Panc1 (cell line): ENCODE results near the gene SRGAP2C.
"Not testable (repeated sequence)": the region's sequence is repeated elsewhere in the genome, so short reads cannot be mapped to it uniquely, and the experiment has no call there.

Experiments
- POLR2AphosphoS5 ChIP-seq: IDR thresholded peaks from 2 replicates; pipeline ENCODE4 v1.6.1; 2012; ENCODE audit warnings: mild to moderate bottlenecking, low read depth, low read length, moderate library complexity
- SIN3A ChIP-seq: IDR thresholded peaks from 2 replicates; pipeline ENCODE4 v1.6.1; 2012; ENCODE audit warnings: low read depth, mild to moderate bottlenecking, low read length, moderate library complexity, borderline replicate concordance; ENCODE audit not compliant: insufficient read depth
- TF ChIP-seq, protein P1 (sequence below): fragments of 450-650 bp; IDR thresholded peaks from 2 replicates; pipeline ENCODE4 v1.5.1; 2017; ENCODE audit warnings: mild to moderate bottlenecking
- TF ChIP-seq, protein P2 (sequence below), 2 experiments: IDR thresholded peaks; 2 replicates each; pipeline ENCODE4 v1.6.1; 2011 to 2012; ENCODE audit warnings: low read depth in 2 of 2, control low read depth in 1 of 2, low read length in 1 of 2, mild to moderate bottlenecking in 1 of 2, moderate library complexity in 1 of 2; ENCODE audit not compliant: insufficient read depth in 1 of 2

- TF ChIP-seq, protein P1, sequence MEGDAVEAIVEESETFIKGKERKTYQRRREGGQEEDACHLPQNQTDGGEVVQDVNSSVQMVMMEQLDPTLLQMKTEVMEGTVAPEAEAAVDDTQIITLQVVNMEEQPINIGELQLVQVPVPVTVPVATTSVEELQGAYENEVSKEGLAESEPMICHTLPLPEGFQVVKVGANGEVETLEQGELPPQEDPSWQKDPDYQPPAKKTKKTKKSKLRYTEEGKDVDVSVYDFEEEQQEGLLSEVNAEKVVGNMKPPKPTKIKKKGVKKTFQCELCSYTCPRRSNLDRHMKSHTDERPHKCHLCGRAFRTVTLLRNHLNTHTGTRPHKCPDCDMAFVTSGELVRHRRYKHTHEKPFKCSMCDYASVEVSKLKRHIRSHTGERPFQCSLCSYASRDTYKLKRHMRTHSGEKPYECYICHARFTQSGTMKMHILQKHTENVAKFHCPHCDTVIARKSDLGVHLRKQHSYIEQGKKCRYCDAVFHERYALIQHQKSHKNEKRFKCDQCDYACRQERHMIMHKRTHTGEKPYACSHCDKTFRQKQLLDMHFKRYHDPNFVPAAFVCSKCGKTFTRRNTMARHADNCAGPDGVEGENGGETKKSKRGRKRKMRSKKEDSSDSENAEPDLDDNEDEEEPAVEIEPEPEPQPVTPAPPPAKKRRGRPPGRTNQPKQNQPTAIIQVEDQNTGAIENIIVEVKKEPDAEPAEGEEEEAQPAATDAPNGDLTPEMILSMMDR: not testable (repeated sequence)
- not testable (repeated sequence) for TF ChIP-seq POLR2AphosphoS5, SIN3A
- TF ChIP-seq, protein P2, sequence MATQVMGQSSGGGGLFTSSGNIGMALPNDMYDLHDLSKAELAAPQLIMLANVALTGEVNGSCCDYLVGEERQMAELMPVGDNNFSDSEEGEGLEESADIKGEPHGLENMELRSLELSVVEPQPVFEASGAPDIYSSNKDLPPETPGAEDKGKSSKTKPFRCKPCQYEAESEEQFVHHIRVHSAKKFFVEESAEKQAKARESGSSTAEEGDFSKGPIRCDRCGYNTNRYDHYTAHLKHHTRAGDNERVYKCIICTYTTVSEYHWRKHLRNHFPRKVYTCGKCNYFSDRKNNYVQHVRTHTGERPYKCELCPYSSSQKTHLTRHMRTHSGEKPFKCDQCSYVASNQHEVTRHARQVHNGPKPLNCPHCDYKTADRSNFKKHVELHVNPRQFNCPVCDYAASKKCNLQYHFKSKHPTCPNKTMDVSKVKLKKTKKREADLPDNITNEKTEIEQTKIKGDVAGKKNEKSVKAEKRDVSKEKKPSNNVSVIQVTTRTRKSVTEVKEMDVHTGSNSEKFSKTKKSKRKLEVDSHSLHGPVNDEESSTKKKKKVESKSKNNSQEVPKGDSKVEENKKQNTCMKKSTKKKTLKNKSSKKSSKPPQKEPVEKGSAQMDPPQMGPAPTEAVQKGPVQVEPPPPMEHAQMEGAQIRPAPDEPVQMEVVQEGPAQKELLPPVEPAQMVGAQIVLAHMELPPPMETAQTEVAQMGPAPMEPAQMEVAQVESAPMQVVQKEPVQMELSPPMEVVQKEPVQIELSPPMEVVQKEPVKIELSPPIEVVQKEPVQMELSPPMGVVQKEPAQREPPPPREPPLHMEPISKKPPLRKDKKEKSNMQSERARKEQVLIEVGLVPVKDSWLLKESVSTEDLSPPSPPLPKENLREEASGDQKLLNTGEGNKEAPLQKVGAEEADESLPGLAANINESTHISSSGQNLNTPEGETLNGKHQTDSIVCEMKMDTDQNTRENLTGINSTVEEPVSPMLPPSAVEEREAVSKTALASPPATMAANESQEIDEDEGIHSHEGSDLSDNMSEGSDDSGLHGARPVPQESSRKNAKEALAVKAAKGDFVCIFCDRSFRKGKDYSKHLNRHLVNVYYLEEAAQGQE (IDR thresholded peaks at IDR 0.05; ENCODE audit: insufficient read depth in 1 of 2, low read depth in 2 of 2, low read length in 1 of 2): not testable (repeated sequence)
Observed at GRCh38 chr1:121267072-121267471, 82.3 kb downstream of the SRGAP2C start.
